ENCODE data around the gene SLFN11.
A peak's percentile ranks its signal among the peaks of the same experiment; 100 is the strongest.
"Not testable (repeated sequence)": the region's sequence is repeated elsewhere in the genome, so short reads cannot be mapped to it uniquely, and the experiment has no call there.

SLFN11 gene

GRCh38 chr17:35359398-35359797 lies 14.0 kb downstream of the SLFN11 start:
- DNase-seq = no peak

- no peak for DNase-seq
Observed at GRCh38 chr17:35352284-35352683, 21.1 kb downstream of the SLFN11 start.

- no peak for DNase-seq
Observed at GRCh38 chr17:35350493-35350892, 22.9 kb downstream of the SLFN11 start.

GRCh38 chr17:35345926-35346771 lies 27.3 kb downstream of the SLFN11 start:
- peak; percentile 77 for DNase-seq

GRCh38 chr17:35345445-35345925 lies 27.9 kb downstream of the SLFN11 start:
- DNase-seq = no peak

GRCh38 chr17:35344262-35344661 lies 29.2 kb downstream of the SLFN11 start:
- no peak for DNase-seq

- DNase-seq = no peak
Observed at GRCh38 chr17:35342276-35342675, 31.1 kb downstream of the SLFN11 start.

- DNase-seq = no peak
Observed at GRCh38 chr17:35341411-35341992, 31.9 kb downstream of the SLFN11 start.

- DNase-seq = no peak
Observed at GRCh38 chr17:35338230-35338629, 35.2 kb downstream of the SLFN11 start.

- no peak for DNase-seq
Observed at GRCh38 chr17:35337364-35337763, 36.1 kb downstream of the SLFN11 start.

- DNase-seq = not testable (repeated sequence)
Observed at GRCh38 chr17:35333578-35333977, 39.8 kb downstream of the SLFN11 start.

- DNase-seq = no peak
Observed at GRCh38 chr17:35322749-35323148, 50.7 kb downstream of the SLFN11 start.

- no peak for DNase-seq
Observed at GRCh38 chr17:35315971-35316370, 57.5 kb downstream of the SLFN11 start.

GRCh38 chr17:35315283-35315682 lies 58.1 kb downstream of the SLFN11 start:
- DNase-seq = no peak

GRCh38 chr17:35314415-35315216 lies 58.8 kb downstream of the SLFN11 start:
- no peak for DNase-seq

- DNase-seq = peak; percentile 70
Observed at GRCh38 chr17:35313875-35314409, 59.5 kb downstream of the SLFN11 start.

GRCh38 chr17:35312790-35313711 lies 60.4 kb downstream of the SLFN11 start:
- peak; percentile 90 for DNase-seq

GRCh38 chr17:35312346-35312745 lies 61.1 kb downstream of the SLFN11 start:
- DNase-seq = no peak

- DNase-seq = not testable (repeated sequence)
Observed at GRCh38 chr17:35309345-35309744, 64.1 kb downstream of the SLFN11 start.
